OCI-LY7 (cell line): ENCODE measurements around the gene CUBN. TPM values are rescaled to one million over a fixed set of nuclear protein-coding genes. Genes with fewer than 3 reads are reported as not detected.

Experiments
- BruUV-seq: library from RNA; stranded (reverse); fragments of 400-500 nt; replicated peaks from 2 replicates; lab custom pipeline; 2021; lab: Mats Ljungman, UMichigan
- CTCF ChIA-PET: fragments of 300-600 bp; sonication (Branson Sonifier 250); formaldehyde crosslinking; loops from one replicate; lab custom pipeline; 2022; ENCODE audit warnings: antibody characterized with exemption; ENCODE audit not compliant: unreplicated experiment; lab: Charles Lee
- POLR2A ChIA-PET: fragments of 300-600 bp; sonication (Branson Sonifier 250); formaldehyde crosslinking; loops from one replicate; lab custom pipeline; 2022; ENCODE audit warnings: antibody characterized with exemption; lab: Charles Lee
- DNase-seq: peaks from one replicate; pipeline ENCODE4 v3.0.0-alpha.2; 2015; ENCODE audit warnings: low spot score
- H2AFZ ChIP-seq: fragments of 200-600 bp; sonication (generic), shearing (Covaris generic); 2 replicates; pipeline ENCODE4 v1.6.1; 2014; ENCODE audit warnings: mild to moderate bottlenecking, antibody characterized with exemption, low read length, moderate library complexity
- H3K27ac ChIP-seq: fragments of 200-600 bp; sonication (generic); 2 replicates; pipeline ENCODE4 v1.5.1; 2014; ENCODE audit warnings: mixed run types, low read depth, mild to moderate bottlenecking, moderate library complexity, low read length, inconsistent platforms; ENCODE audit not compliant: poor library complexity, severe bottlenecking
- H3K36me3 ChIP-seq: fragments of 200-600 bp; sonication (generic); 2 replicates; pipeline ENCODE4 v1.6.1; 2014; ENCODE audit warnings: mild to moderate bottlenecking, antibody characterized with exemption, low read length, moderate library complexity, mixed read lengths; ENCODE audit not compliant: insufficient read depth
- H3K4me1 ChIP-seq: fragments of 200-600 bp; sonication (generic); 2 replicates; pipeline ENCODE4 v1.5.1; 2014; ENCODE audit warnings: mild to moderate bottlenecking, low read length; ENCODE audit not compliant: insufficient read depth, poor library complexity, severe bottlenecking
- H3K4me2 ChIP-seq: fragments of 200-600 bp; sonication (generic); 2 replicates; pipeline ENCODE4 v1.6.1; 2014; ENCODE audit warnings: mild to moderate bottlenecking, low read length
- H3K4me3 ChIP-seq: fragments of 200-600 bp; sonication (generic); 2 replicates; pipeline ENCODE4 v1.5.1; 2014; ENCODE audit warnings: mild to moderate bottlenecking, low read depth, low read length; ENCODE audit not compliant: poor library complexity, severe bottlenecking
- H3K79me2 ChIP-seq: fragments of 200-600 bp; sonication (generic); 2 replicates; pipeline ENCODE4 v1.6.1; 2016; ENCODE audit warnings: low read depth, mild to moderate bottlenecking, low read length, moderate library complexity, mixed read lengths; ENCODE audit not compliant: insufficient read depth
- H3K9me2 ChIP-seq: fragments of 200-600 bp; sonication (generic); 2 replicates; pipeline ENCODE4 v1.6.1; 2016; ENCODE audit warnings: mild to moderate bottlenecking, low read length, mixed read lengths; ENCODE audit not compliant: insufficient read depth
- H3K9me3 ChIP-seq: fragments of 200-600 bp; sonication (generic); 2 replicates; pipeline ENCODE4 v1.6.1; 2014; ENCODE audit warnings: mild to moderate bottlenecking, mixed run types, low read length, mixed read lengths
- H4K20me1 ChIP-seq: fragments of 200-600 bp; sonication (generic); 2 replicates; pipeline ENCODE4 v1.6.1; 2014; ENCODE audit warnings: mild to moderate bottlenecking, antibody characterized with exemption, low read length, moderate library complexity, mixed read lengths; ENCODE audit not compliant: insufficient read depth
- EZH2phosphoT487 ChIP-seq: fragments of 200-600 bp; sonication (generic); IDR thresholded peaks from 2 replicates; pipeline ENCODE4 v1.6.1; 2018; ENCODE audit warnings: low read depth, borderline replicate concordance, mild to moderate bottlenecking, mixed run types, antibody characterized with exemption, low read length, moderate library complexity, mixed read lengths
- intact Hi-C: fragments of 100-400 bp; cut with micrococcal nuclease; formaldehyde crosslinking; loops from one replicate; pipeline ENCODE4 v1.10.0; 2022; ENCODE audit not compliant: unreplicated experiment
- total RNA-seq, 2 experiments: library from RNA; depleted of rRNA in 1 of 2; stranded (reverse); fragments of >200 nt in 1 of 2; shearing (Covaris generic) in 1 of 2; gene quantifications; 2 replicates each; pipeline ENCODE4 v1.2.3, GENCODE V29; 2014 to 2022
- TF ChIP-seq, protein P1 (sequence below): fragments of 200-600 bp; sonication (generic); conservative IDR thresholded peaks from 2 replicates; pipeline ENCODE4 v1.5.1; 2014; ENCODE audit warnings: mild to moderate bottlenecking, antibody characterized with exemption, low read length, moderate library complexity, mixed read lengths

CUBN gene
- total RNA-seq, 2 experiments from 2014 or later: 0.13 to 0.25 TPM

DNA sequence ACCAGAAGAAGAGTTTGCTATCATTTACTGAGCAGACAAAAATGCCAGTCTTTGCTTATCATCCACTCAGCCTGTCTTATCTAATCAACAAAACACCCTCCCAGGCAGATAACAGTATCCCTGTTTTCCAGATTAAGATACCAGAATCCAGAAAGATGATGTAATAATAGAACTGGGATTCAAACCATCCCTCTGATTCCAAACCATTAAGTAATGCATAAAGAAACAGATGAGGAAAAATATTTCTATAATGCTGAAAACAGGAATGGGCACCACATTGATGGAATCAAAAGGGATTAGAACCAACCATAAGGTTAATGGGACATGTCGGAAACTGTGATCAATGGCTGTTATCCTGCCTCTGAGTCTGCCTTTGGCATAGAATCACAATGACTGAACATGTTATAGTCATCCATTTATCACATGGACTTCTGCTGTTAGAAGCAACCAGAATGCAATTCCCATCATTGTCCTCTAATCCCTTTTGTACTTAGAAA lies 220.3 kb downstream of the CUBN start:
- no peaks in the 10 kb centered on the region for H3K36me3 ChIP-seq
- no peak overlapping the region for H3K4me2 ChIP-seq
- H3K4me3 ChIP-seq: no peak overlapping the region
- no peak for DNase-seq
- no peaks in the 10 kb centered on the region for H3K79me2 ChIP-seq
- H3K9me2 ChIP-seq: no peaks in the 10 kb centered on the region
- no peak overlapping the region for H3K27ac ChIP-seq
- intact Hi-C loops: no loop called here
- BruUV-seq: no TSS peak
- TF ChIP-seq, protein P1, sequence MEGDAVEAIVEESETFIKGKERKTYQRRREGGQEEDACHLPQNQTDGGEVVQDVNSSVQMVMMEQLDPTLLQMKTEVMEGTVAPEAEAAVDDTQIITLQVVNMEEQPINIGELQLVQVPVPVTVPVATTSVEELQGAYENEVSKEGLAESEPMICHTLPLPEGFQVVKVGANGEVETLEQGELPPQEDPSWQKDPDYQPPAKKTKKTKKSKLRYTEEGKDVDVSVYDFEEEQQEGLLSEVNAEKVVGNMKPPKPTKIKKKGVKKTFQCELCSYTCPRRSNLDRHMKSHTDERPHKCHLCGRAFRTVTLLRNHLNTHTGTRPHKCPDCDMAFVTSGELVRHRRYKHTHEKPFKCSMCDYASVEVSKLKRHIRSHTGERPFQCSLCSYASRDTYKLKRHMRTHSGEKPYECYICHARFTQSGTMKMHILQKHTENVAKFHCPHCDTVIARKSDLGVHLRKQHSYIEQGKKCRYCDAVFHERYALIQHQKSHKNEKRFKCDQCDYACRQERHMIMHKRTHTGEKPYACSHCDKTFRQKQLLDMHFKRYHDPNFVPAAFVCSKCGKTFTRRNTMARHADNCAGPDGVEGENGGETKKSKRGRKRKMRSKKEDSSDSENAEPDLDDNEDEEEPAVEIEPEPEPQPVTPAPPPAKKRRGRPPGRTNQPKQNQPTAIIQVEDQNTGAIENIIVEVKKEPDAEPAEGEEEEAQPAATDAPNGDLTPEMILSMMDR: no peak
- no peak for TF ChIP-seq EZH2phosphoT487
- H3K9me3 ChIP-seq: no peaks in the 10 kb centered on the region
- POLR2A ChIA-PET: interaction anchor here (0.7 kb wide), 1 partner anchor 172 kb away, joined by 3 read pairs; no protein-coding TSS in a partner anchor
- H2AFZ ChIP-seq: no peak overlapping the region
- CTCF ChIA-PET: no interaction called here
- H3K4me1 ChIP-seq: no peaks in the 10 kb centered on the region
- H4K20me1 ChIP-seq: no peaks in the 10 kb centered on the region

DNA sequence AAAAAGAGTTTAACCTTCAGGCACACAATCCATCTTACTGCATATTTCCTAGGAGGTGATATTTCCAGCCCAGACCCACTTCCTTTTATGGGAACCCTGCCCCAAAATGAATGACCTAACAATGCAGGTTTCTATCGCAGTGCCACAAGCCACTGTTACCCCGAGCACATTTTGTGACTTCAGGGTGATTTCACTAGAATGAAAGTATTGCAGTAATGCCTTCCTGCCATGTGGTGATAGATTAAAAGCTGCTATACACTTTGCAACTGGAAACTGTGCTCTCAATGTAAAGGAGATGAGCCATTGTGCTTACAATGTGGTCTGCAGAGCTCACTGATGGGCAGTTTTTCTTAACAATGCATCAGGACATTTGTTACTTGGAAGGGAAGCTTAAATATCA lies 221.9 kb downstream of the CUBN start:
- POLR2A ChIA-PET: interaction anchor here (0.8 to 2.3 kb wide), 2 partner anchors 37 to 47 kb away, joined by 3 to 6 read pairs; no protein-coding TSS in a partner anchor
- H3K9me3 ChIP-seq: no peaks in the 10 kb centered on the region
- H4K20me1 ChIP-seq: no peaks in the 10 kb centered on the region
- DNase-seq: no peak
- H3K79me2 ChIP-seq: no peaks in the 10 kb centered on the region
- no peaks in the 10 kb centered on the region for H3K9me2 ChIP-seq
- H3K27ac ChIP-seq: no peak overlapping the region
- no peak overlapping the region for H3K4me2 ChIP-seq
- H2AFZ ChIP-seq: no peak overlapping the region
- H3K4me1 ChIP-seq: no peaks in the 10 kb centered on the region
- CTCF ChIA-PET: no interaction called here
- H3K4me3 ChIP-seq: no peak overlapping the region
- intact Hi-C loops: no loop called here
- no peak for TF ChIP-seq EZH2phosphoT487
- TF ChIP-seq, protein P1: no peak
- H3K36me3 ChIP-seq: no peaks in the 10 kb centered on the region
- no TSS peak for BruUV-seq

DNA sequence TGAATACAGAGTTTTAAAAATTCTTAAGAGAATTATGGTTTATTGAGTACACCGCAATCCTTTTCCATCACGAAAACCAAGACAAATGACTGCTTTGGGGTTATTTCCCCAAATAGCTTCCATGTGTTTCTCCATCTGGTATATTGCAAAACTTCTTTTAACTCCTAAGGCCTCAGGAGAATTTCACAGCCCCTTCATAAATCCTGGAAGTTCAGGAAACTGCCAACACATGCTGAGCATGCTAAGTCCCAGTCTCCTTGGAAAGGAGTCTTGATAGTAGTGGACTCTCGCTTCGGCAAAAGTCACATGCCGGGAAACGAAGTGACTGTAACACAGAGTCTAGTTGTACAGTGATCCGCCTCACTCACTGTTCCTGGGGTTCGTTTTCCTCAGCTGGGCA lies 224.3 kb downstream of the CUBN start:
- ChIA-PET CTCF (no interaction called here), POLR2A (no interaction called here)
- TF ChIP-seq, protein P1: no peak
- TF ChIP-seq EZH2phosphoT487: no peak
- intact Hi-C loops: no loop called here
- no peaks in the 10 kb centered on the region for H3K9me2 ChIP-seq
- H3K4me2 ChIP-seq: no peak overlapping the region
- H3K79me2 ChIP-seq: no peaks in the 10 kb centered on the region
- H3K9me3 ChIP-seq: no peaks in the 10 kb centered on the region
- H3K4me3 ChIP-seq: no peak overlapping the region
- H4K20me1 ChIP-seq: no peaks in the 10 kb centered on the region
- no peak for DNase-seq
- H3K4me1 ChIP-seq: no peaks in the 10 kb centered on the region
- no peaks in the 10 kb centered on the region for H3K36me3 ChIP-seq
- no peak overlapping the region for H3K27ac ChIP-seq
- H2AFZ ChIP-seq: no peak overlapping the region
- BruUV-seq: no TSS peak
